Kasumi-1 (cell line): ENCODE data around the gene BLTP3A.
"Not testable (repeated sequence)": the region's sequence is repeated elsewhere in the genome, so short reads cannot be mapped to it uniquely, and the experiment has no call there.

Experiments used
- DNase-seq, 2 experiments: peaks; one replicate each; lab custom pipeline; 2025; lab: John Stamatoyannopoulos, UW

BLTP3A gene, protein sequence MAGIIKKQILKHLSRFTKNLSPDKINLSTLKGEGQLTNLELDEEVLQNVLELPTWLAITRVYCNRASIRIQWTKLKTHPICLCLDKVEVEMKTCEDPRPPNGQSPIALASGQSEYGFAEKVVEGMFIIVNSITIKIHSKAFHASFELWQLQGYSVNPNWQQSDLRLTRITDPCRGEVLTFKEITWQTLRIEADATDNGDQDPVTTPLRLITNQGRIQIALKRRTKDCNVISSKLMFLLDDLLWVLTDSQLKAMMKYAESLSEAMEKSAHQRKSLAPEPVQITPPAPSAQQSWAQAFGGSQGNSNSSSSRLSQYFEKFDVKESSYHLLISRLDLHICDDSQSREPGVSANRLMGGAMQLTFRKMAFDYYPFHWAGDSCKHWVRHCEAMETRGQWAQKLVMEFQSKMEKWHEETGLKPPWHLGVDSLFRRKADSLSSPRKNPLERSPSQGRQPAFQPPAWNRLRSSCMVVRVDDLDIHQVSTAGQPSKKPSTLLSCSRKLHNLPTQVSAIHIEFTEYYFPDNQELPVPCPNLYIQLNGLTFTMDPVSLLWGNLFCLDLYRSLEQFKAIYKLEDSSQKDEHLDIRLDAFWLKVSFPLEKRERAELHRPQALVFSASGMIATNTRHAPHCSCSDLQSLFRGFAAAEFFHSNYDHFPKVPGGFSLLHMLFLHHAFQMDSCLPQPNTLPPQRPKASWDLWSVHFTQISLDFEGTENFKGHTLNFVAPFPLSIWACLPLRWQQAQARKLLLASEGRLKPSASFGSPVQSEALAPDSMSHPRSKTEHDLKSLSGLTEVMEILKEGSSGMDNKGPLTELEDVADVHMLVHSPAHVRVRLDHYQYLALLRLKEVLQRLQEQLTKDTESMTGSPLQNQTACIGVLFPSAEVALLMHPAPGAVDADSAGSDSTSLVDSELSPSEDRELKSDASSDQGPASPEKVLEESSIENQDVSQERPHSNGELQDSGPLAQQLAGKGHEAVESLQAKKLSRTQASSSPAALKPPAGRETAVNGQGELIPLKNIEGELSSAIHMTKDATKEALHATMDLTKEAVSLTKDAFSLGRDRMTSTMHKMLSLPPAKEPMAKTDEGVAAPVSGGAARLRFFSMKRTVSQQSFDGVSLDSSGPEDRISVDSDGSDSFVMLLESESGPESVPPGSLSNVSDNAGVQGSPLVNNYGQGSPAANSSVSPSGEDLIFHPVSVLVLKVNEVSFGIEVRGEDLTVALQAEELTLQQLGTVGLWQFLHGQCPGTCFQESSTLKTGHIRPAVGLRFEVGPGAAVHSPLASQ (N-terminal part only)

DNA sequence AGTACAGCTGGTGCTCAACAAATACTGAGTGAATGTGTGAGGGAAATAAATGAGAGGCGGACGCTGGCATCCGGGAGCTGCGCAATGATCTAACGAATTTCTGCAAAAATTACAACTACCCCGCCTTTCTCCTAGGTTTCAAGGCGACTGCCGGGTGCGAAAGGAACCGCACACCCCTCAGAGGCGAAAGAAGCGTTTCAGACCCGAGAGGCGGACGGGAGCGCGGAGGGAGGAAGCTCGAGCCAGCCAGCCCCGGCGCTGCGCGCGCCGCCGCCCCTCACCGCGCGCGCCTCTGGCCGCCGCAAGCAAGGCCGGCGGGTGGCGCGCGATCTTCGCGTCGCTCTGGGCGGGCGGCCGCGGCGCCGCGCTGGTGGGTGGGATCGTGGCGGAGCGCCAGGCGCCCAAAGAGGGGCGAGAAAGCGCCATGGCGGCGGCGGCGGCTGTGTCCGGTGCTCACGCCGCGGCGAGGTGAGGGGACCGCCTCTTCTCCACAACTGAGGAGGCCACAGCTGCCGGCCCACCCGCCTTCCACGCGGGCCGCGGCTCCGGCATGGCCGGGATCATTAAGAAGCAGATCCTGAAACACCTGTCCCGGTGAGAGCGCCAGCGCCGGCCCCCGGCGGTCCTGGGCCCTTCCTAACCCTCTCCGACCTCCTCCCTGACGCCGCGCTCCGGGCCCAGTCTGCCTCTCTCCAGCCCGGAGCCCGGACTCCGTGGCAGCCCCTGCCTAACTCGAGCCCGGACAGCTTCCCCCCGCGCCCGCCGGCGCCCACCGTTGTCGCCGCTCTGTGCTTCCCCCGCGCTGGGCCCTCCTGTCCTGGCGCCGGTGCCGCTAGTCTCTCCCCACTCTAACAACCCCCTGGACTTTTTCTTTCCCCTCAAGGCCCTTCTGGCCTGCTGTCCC lies at the start of gene BLTP3A:
BLTP3A (plus strand) TSS at position 383 of the 904 bp plus-strand sequence; CDS start at position 551, 168 bp downstream.
- peak; percentile 65 to 73 for DNase-seq

DNA sequence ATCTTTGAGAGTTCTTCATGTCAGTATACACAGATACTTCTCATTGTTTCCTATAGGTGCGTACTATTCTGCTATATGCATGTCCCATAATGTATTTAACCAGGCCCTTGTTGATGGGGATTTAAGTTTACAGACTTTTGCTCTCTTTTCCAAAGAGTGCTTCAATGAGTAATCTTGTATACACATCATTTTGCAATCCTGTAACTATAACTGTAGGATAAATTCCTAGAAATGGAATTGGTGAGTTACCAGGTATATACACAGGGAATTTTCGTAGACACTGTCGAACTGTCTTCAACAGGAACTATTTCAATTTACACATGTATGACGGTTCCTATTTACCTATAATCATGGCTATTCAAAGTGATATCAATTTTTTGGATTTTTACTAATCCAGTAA lies 49.8 kb upstream of the BLTP3A start:
- DNase-seq: no peak

GRCh38 chr6:34743625-34744293 lies 48.1 kb upstream of the BLTP3A start:
- DNase-seq: no peak

- not testable (repeated sequence) for DNase-seq
Measured at GRCh38 chr6:34744294-34744647, 47.6 kb upstream of the BLTP3A start.

DNA sequence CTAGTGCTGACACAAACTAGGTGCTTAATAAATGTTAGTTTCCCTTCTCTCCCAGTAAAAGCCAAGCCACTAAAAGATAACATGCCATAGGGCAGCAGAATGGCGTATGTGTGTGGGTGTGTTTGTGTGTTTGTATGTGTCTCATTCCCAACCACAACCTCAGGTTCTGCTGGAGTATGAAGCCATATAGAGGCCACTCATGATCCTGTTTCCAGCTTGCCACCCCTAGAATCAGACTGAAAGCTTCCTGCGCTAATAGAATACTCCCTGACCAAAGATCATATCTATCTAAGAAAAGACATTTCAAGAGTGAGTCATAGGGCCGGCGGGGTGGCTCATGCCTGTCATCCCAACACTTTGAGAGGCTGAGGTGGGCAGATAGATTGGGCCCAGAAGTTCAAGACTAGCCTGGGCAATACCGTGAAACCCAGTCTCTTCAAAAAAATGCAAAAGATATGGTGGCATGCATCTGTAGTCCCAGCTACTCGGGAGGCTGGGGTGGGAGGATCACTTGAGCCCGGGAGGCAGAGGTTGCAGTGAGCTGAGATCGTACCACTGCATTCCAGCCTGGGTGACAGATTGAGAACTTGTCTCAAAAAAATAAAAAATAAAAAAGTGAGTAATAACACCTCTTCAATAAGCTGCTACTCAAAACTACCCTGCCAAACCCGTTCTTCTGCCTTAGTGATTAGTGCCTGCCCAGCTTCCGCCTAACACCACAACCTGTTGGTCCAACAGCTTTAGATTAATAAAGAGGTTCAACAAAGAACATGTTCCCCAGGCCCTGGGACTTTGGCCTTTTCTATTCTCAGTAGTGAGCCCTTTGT lies 46.4 kb upstream of the BLTP3A start:
- DNase-seq: no peak

- DNase-seq: no peak
Measured at GRCh38 chr6:34746104-34746846, 45.6 kb upstream of the BLTP3A start.

GRCh38 chr6:34748757-34749156 lies 43.1 kb upstream of the BLTP3A start:
- DNase-seq: no peak

DNA sequence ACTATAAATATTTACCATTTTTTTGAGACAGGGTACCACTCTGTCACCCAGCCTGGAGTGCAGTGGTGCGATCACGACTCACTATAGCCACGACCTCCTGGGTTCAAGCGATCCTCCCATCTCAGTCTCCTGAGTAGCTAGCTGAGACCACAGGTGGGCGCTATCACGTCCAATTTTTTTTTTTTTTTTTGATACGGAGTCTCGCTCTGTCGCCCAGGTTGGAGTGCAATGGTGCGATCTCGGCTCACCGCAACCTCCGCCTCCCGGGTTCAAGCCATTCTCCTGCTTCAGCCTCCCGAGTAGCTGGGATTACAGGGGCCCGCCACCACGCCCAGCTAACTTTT lies 35.4 kb upstream of the BLTP3A start:
- peak; percentile 56 to 64 for DNase-seq

GRCh38 chr6:34757687-34758274 lies 34.1 kb upstream of the BLTP3A start:
- DNase-seq: no peak

- no peak for DNase-seq
Measured at GRCh38 chr6:34760108-34760507, 31.8 kb upstream of the BLTP3A start.

GRCh38 chr6:34761681-34762080 lies 30.2 kb upstream of the BLTP3A start:
- not testable (repeated sequence) for DNase-seq

GRCh38 chr6:34768148-34768547 lies 23.7 kb upstream of the BLTP3A start:
- no peak for DNase-seq

- DNase-seq: no peak
Measured at GRCh38 chr6:34771727-34772126, 20.2 kb upstream of the BLTP3A start.

DNA sequence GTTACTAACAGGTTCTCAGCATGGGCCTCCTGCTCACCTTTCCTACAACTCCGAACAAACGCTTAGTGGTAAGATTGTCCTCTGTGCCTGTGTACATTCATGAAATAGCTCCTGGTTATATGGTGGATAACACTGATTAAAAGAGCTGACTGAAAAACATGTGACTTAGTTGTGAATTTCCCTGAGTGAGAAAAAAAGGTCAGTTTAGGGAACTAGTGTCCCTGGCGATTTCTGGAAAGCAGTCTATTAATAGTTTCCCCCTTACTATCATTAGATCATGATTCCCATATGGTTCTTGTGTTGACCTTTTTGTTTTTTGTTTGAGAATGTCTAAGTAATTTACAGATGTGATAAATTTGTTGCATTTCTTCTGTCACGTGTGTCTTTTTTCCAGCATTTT lies 18.9 kb upstream of the BLTP3A start:
- no peak for DNase-seq

- no peak for DNase-seq
Measured at GRCh38 chr6:34773916-34774315, 18.0 kb upstream of the BLTP3A start.

- no peak for DNase-seq
Measured at GRCh38 chr6:34774967-34775366, 16.9 kb upstream of the BLTP3A start.

GRCh38 chr6:34785375-34785774 lies 6.5 kb upstream of the BLTP3A start:
- not testable (repeated sequence) for DNase-seq

DNA sequence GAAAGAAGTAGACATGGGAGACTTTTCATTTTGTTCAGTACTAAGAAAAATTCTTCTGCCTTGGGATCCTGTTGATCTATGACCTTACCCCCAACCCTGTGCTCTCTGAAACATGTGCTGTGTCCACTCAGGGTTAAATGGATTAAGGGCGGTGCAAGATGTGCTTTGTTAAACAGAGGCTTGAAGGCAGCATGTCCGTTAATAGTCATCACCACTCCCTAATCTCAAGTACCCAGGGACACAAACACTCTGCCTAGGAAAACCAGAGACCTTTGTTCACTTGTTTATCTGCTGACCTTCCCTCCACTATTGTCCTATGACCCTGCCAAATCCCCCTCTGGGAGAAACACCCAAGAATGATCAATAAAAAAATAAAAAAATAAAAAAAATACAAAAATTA lies 4.7 kb upstream of the BLTP3A start:
- not testable (repeated sequence) for DNase-seq

- DNase-seq: no peak
Measured at GRCh38 chr6:34788111-34788510, 3.8 kb upstream of the BLTP3A start.
